ENCODE data around the gene TMEM51. TPM values are rescaled to one million over a fixed set of nuclear protein-coding genes. Genes with fewer than 3 reads are reported as not detected.

Gene TMEM51
- total RNA-seq, 3 donors from 2014 or later, result 0.27 TPM; not detected in 2

- no peaks in the 10 kb centered on the region for H3K9me3 Mint-ChIP-seq
- H3K36me3 Mint-ChIP-seq (ENCODE audit: insufficient read depth), result no peaks in the 10 kb centered on the region
- peak; percentile 96 to 99 for ATAC-seq
- no peak for DNase-seq
- H3K4me3 Mint-ChIP-seq, result no peak overlapping the region
- H3K27me3 Mint-ChIP-seq (ENCODE audit: low read depth), result no peaks in the 10 kb centered on the region
- H3K4me1 Mint-ChIP-seq (ENCODE audit: low read depth), result peaks cover 13% of the 10 kb centered on the region
These were observed 78.2 kb downstream of the TMEM51 start for GRCh38 chr1:15231714-15232201.

- no peaks in the 10 kb centered on the region for H3K9me3 Mint-ChIP-seq
- ATAC-seq, result no peak
- H3K4me1 Mint-ChIP-seq (ENCODE audit: low read depth), result peaks cover 13% of the 10 kb centered on the region
- H3K36me3 Mint-ChIP-seq (ENCODE audit: insufficient read depth), result no peaks in the 10 kb centered on the region
- H3K4me3 Mint-ChIP-seq, result no peak overlapping the region
- no peak for DNase-seq
- H3K27me3 Mint-ChIP-seq (ENCODE audit: low read depth), result no peaks in the 10 kb centered on the region
These were observed 80.1 kb downstream of the TMEM51 start for GRCh38 chr1:15233689-15234088.

- ATAC-seq, result no peak
- Mint-ChIP-seq H3K9me3 (no peaks in the 10 kb centered on the region), H3K36me3 (ENCODE audit: insufficient read depth) (no peaks in the 10 kb centered on the region), H3K4me3 (no peak overlapping the region), H3K27me3 (ENCODE audit: low read depth) (no peaks in the 10 kb centered on the region), H3K4me1 (ENCODE audit: low read depth) (peaks cover 13% of the 10 kb centered on the region)
- no peak for DNase-seq
These were observed 82.8 kb downstream of the TMEM51 start for GRCh38 chr1:15236321-15236721.

- ATAC-seq (no peak), DNase-seq (no peak)
- Mint-ChIP-seq H3K9me3 (no peaks in the 10 kb centered on the region), H3K4me3 (no peak overlapping the region), H3K27me3 (ENCODE audit: low read depth) (no peaks in the 10 kb centered on the region), H3K4me1 (ENCODE audit: low read depth) (peaks cover 9% of the 10 kb centered on the region), H3K36me3 (ENCODE audit: insufficient read depth) (no peaks in the 10 kb centered on the region)
These were observed 83.2 kb downstream of the TMEM51 start for GRCh38 chr1:15236746-15237145.

- no peaks in the 10 kb centered on the region for H3K36me3 Mint-ChIP-seq (ENCODE audit: insufficient read depth)
- no peaks in the 10 kb centered on the region for H3K27me3 Mint-ChIP-seq (ENCODE audit: low read depth)
- no peaks in the 10 kb centered on the region for H3K9me3 Mint-ChIP-seq
- H3K4me3 Mint-ChIP-seq, result no peak overlapping the region
- ATAC-seq, result no peak
- no peaks in the 10 kb centered on the region for H3K4me1 Mint-ChIP-seq (ENCODE audit: low read depth)
- DNase-seq, result no peak
These were observed 85.2 kb downstream of the TMEM51 start for GRCh38 chr1:15238789-15239188.

GRCh38 chr1:15242766-15243165, 89.2 kb downstream of the TMEM51 start:
- no peaks in the 10 kb centered on the region for H3K36me3 Mint-ChIP-seq (ENCODE audit: insufficient read depth)

GRCh38 chr1:15243275-15244043, 89.9 kb downstream of the TMEM51 start:
- H3K36me3 Mint-ChIP-seq (ENCODE audit: insufficient read depth), result no peaks in the 10 kb centered on the region
- peaks cover 20% of the 10 kb centered on the region for H3K4me1 Mint-ChIP-seq (ENCODE audit: low read depth)
- peaks cover 27% of the 10 kb centered on the region for H3K27me3 Mint-ChIP-seq (ENCODE audit: low read depth)
- peak; percentile 71 to 74 for ATAC-seq
- H3K9me3 Mint-ChIP-seq, result peaks cover 5% of the 10 kb centered on the region
- DNase-seq, result no peak
- H3K4me3 Mint-ChIP-seq, result no peak overlapping the region

More at GRCh38 chr1:15242766-15243165, 89.2 kb downstream of the TMEM51 start:
- Mint-ChIP-seq H3K4me3 (no peak overlapping the region), H3K27me3 (ENCODE audit: low read depth) (peaks cover 21% of the 10 kb centered on the region), H3K4me1 (ENCODE audit: low read depth) (peaks cover 14% of the 10 kb centered on the region), H3K9me3 (peaks cover 5% of the 10 kb centered on the region)
- DNase-seq, result no peak
- ATAC-seq, result no peak

GRCh38 chr1:15244813-15245212, 91.3 kb downstream of the TMEM51 start:
- no peak for ATAC-seq

GRCh38 chr1:15245593-15246360, 92.2 kb downstream of the TMEM51 start:
- ATAC-seq (no peak), DNase-seq (no peak)
- H3K4me1 Mint-ChIP-seq (ENCODE audit: low read depth), result peaks cover 35% of the 10 kb centered on the region
- no peak overlapping the region for H3K4me3 Mint-ChIP-seq
- H3K9me3 Mint-ChIP-seq, result peaks cover 5% of the 10 kb centered on the region
- H3K36me3 Mint-ChIP-seq (ENCODE audit: insufficient read depth), result no peaks in the 10 kb centered on the region
- H3K27me3 Mint-ChIP-seq (ENCODE audit: low read depth), result peaks cover 33% of the 10 kb centered on the region

More at GRCh38 chr1:15244813-15245212, 91.3 kb downstream of the TMEM51 start:
- peaks cover 30% of the 10 kb centered on the region for H3K27me3 Mint-ChIP-seq (ENCODE audit: low read depth)
- no peaks in the 10 kb centered on the region for H3K36me3 Mint-ChIP-seq (ENCODE audit: insufficient read depth)
- H3K9me3 Mint-ChIP-seq, result peaks cover 5% of the 10 kb centered on the region
- peaks cover 31% of the 10 kb centered on the region for H3K4me1 Mint-ChIP-seq (ENCODE audit: low read depth)
- H3K4me3 Mint-ChIP-seq, result no peak overlapping the region
- DNase-seq, result no peak

- Mint-ChIP-seq H3K4me1 (ENCODE audit: low read depth) (peaks cover 41% of the 10 kb centered on the region), H3K27me3 (ENCODE audit: low read depth) (peaks cover 33% of the 10 kb centered on the region), H3K4me3 (peak within 1 kb of the TSS; percentile 71), H3K9me3 (peaks cover 5% of the 10 kb centered on the region), H3K36me3 (ENCODE audit: insufficient read depth) (no peaks in the 10 kb centered on the region)
- ATAC-seq, result peak in 1 of 2 donors; percentile 24
- peak; percentile 40 for DNase-seq
These were observed 93.5 kb downstream of the TMEM51 start, which contains the start of gene FHAD1 for GRCh38 chr1:15246960-15247614. TSS of gene FHAD1 (plus strand) at chr1:15247223. CDS start at chr1:15251785, 4,562 bp downstream.

- Mint-ChIP-seq H3K27me3 (ENCODE audit: low read depth) (peaks cover 33% of the 10 kb centered on the region), H3K36me3 (ENCODE audit: insufficient read depth) (no peaks in the 10 kb centered on the region), H3K9me3 (peaks cover 5% of the 10 kb centered on the region), H3K4me1 (ENCODE audit: low read depth) (peaks cover 52% of the 10 kb centered on the region), H3K4me3 (peak overlapping the region; percentile 71)
- DNase-seq (no peak), ATAC-seq (no peak)
These were observed 94.7 kb downstream of the TMEM51 start for GRCh38 chr1:15248216-15248615.

GRCh38 chr1:15249081-15249480, 95.5 kb downstream of the TMEM51 start:
- Mint-ChIP-seq H3K4me3 (no peak overlapping the region), H3K9me3 (peaks cover 5% of the 10 kb centered on the region)

GRCh38 chr1:15251857-15252835, 98.6 kb downstream of the TMEM51 start:
- Mint-ChIP-seq H3K36me3 (ENCODE audit: insufficient read depth) (no peaks in the 10 kb centered on the region), H3K4me3 (no peak overlapping the region), H3K9me3 (no peaks in the 10 kb centered on the region), H3K27me3 (ENCODE audit: low read depth) (peaks cover 14% of the 10 kb centered on the region), H3K4me1 (ENCODE audit: low read depth) (peaks cover 52% of the 10 kb centered on the region)
- ATAC-seq, result no peak
- DNase-seq, result no peak

More at GRCh38 chr1:15249081-15249480, 95.5 kb downstream of the TMEM51 start:
- ATAC-seq, result peak; percentile 95
- H3K27me3 Mint-ChIP-seq (ENCODE audit: low read depth), result peaks cover 33% of the 10 kb centered on the region
- DNase-seq, result peak; percentile 36
- H3K36me3 Mint-ChIP-seq (ENCODE audit: insufficient read depth), result no peaks in the 10 kb centered on the region
- H3K4me1 Mint-ChIP-seq (ENCODE audit: low read depth), result peaks cover 61% of the 10 kb centered on the region
